A549 (cell line): ENCODE measurements around the gene CD9. TPM values are rescaled to one million over a fixed set of nuclear protein-coding genes. Genes with fewer than 3 reads are reported as not detected.
A peak's percentile ranks its signal among the peaks of the same experiment; 100 is the strongest.

Experiments
- ATAC-seq, 2 experiments: fragments of 200-7000 bp in 1 of 2; fragments of >200 bp in 1 of 2; cut with Nextera tagmentation in 1 of 2; cut with Tn5 transposase in 1 of 2; 3 replicates each; pipeline versions ENCODE4 v1.8.0 to v1.9.1; 2018 to 2020; ENCODE audit warnings: mild to moderate bottlenecking in 1 of 2, moderate library complexity in 1 of 2
- CTCF ChIA-PET: fragments of 300-600 bp; sonication (Branson Sonifier 250); formaldehyde crosslinking; extraction: SDS; loops from one replicate; lab custom pipeline; 2021; ENCODE audit warnings: antibody characterized with exemption, inconsistent platforms; lab: Yijun Ruan, JAX
- POLR2A ChIA-PET: fragments of 350-600 bp; formaldehyde crosslinking; extraction: SDS; loops from one replicate; lab custom pipeline; 2021; ENCODE audit warnings: antibody characterized with exemption, inconsistent platforms; lab: Yijun Ruan, JAX
- DNase-seq, 2 experiments: peaks; one replicate each; pipeline versions ENCODE4 v3.0.0 to v3.0.0-alpha.2; 2011 to 2016; ENCODE audit warnings: low read depth in 1 of 2, low spot score in 1 of 2
- FAIRE-seq: peaks from 2 replicates; lab custom pipeline; 2011; peaks lifted over from hg19 to GRCh38; lab: Jason Lieb, UNC
- H3K27ac ChIP-seq, 2 experiments: fragments of >200 bp; sonication (Bioruptor Twin); formaldehyde crosslinking; 3 replicates each; pipeline ENCODE4 v1.5.1; 2016 to 2017
- H3K4me1 ChIP-seq: fragments of >200 bp; sonication (Bioruptor Twin); formaldehyde crosslinking; 3 replicates; pipeline ENCODE4 v1.6.1; 2016
- H3K4me2 ChIP-seq: fragments of >200 bp; sonication (Bioruptor Twin); formaldehyde crosslinking; 3 replicates; pipeline ENCODE4 v1.6.1; 2016
- H3K4me3 ChIP-seq: fragments of >200 bp; sonication (Bioruptor Twin); formaldehyde crosslinking; 3 replicates; pipeline ENCODE4 v1.5.1; 2016
- H3K9me3 ChIP-seq: fragments of >200 bp; sonication (Bioruptor Twin); formaldehyde crosslinking; 3 replicates; pipeline ENCODE4 v1.6.1; 2016
- CHD4 ChIP-seq: fragments of 200-600 bp; sonication (generic); IDR thresholded peaks from 2 replicates; pipeline ENCODE4 v1.6.1; 2016; ENCODE audit warnings: antibody characterized with exemption, mild to moderate bottlenecking, borderline replicate concordance
- EHMT2 ChIP-seq: fragments of 200-600 bp; sonication (generic); IDR thresholded peaks from 2 replicates; pipeline ENCODE4 v1.6.1; 2016; ENCODE audit warnings: antibody characterized with exemption, low read depth, mild to moderate bottlenecking, moderate library complexity
- ELK1 ChIP-seq: fragments of 150-350 bp; IDR thresholded peaks from 2 replicates; pipeline ENCODE4 v1.6.1; 2014; ENCODE audit warnings: low read depth, mild to moderate bottlenecking, low read length
- EP300 ChIP-seq, 2 experiments: fragments of >200 bp; sonication (Bioruptor Twin); formaldehyde crosslinking; IDR thresholded peaks; 2 replicates in 1 of 2; 3 replicates in 1 of 2; pipeline ENCODE4 v1.6.1; 2016 to 2017
- ESRRA ChIP-seq: fragments of 150-350 bp; IDR thresholded peaks from 2 replicates; pipeline ENCODE4 v1.6.1; 2014; ENCODE audit warnings: mild to moderate bottlenecking, low read length, borderline replicate concordance
- GATA3 ChIP-seq: IDR thresholded peaks from 2 replicates; pipeline ENCODE4 v1.6.1; 2012; ENCODE audit warnings: borderline replicate concordance
- HDAC2 ChIP-seq: fragments of 200-600 bp; sonication (generic); IDR thresholded peaks from 2 replicates; pipeline ENCODE4 v1.6.1; 2016
- HOXB5 ChIP-seq: fragments of 250-450 bp; sonication (Bioruptor Pico); IDR thresholded peaks from 2 replicates; pipeline ENCODE4 v1.5.0; 2020; ENCODE audit warnings: mild to moderate bottlenecking, moderate library complexity
- KDM1A ChIP-seq: fragments of 200-600 bp; sonication (generic); IDR thresholded peaks from 2 replicates; pipeline ENCODE4 v1.6.1; 2016; ENCODE audit warnings: low read depth, mild to moderate bottlenecking
- KDM5A ChIP-seq: fragments of 200-600 bp; sonication (generic); IDR thresholded peaks from 2 replicates; pipeline ENCODE4 v1.6.1; 2016; ENCODE audit warnings: antibody characterized with exemption, mild to moderate bottlenecking
- MAFK ChIP-seq: fragments of 450-650 bp; IDR thresholded peaks from 2 replicates; pipeline ENCODE4 v1.6.1; 2014; ENCODE audit not compliant: partially characterized antibody
- NFE2L2 ChIP-seq: fragments of 150-350 bp; conservative IDR thresholded peaks from 2 replicates; pipeline ENCODE4 v1.6.1; 2014; ENCODE audit warnings: low read length
- POLR2A ChIP-seq: IDR thresholded peaks from 2 replicates; pipeline ENCODE4 v1.6.1; 2012; ENCODE audit warnings: mild to moderate bottlenecking, low read length
- SREBF2 ChIP-seq: fragments of 450-650 bp; IDR thresholded peaks from 2 replicates; pipeline ENCODE4 v1.6.1; 2014; ENCODE audit warnings: mild to moderate bottlenecking, moderate library complexity
- TFCP2L1 ChIP-seq: fragments of 250-450 bp; sonication (Bioruptor Pico); IDR thresholded peaks from 2 replicates; pipeline ENCODE4 v1.5.0; 2021; ENCODE audit warnings: mild to moderate bottlenecking
- ZSCAN20 ChIP-seq: fragments of 250-450 bp; sonication (Bioruptor Pico); IDR thresholded peaks from 2 replicates; pipeline ENCODE4 v1.8.0; 2022; ENCODE audit warnings: mild to moderate bottlenecking, moderate library complexity
- WGBS: methylation state at CpG from one replicate; pipeline ENCODE4 v1.1.6; 2017; ENCODE audit errors: missing lambda C conversion rate; 5-methylcytosine and 5-hydroxymethylcytosine counted together
- polyA plus RNA-seq, 4 experiments: library from polyadenylated mRNA; depleted of rRNA in 3 of 4; stranded (reverse); fragments of >200 nt; fragmentation: RNase III in 1 of 4; extraction: RNeasy Plus Mini Kit Qiagen cat#74134 plus additional on column Dnase treatment in 1 of 4; gene quantifications; 2 replicates in 3 of 4; 3 replicates in 1 of 4; pipeline ENCODE4 v1.2.3, GENCODE V29; 2011 to 2017
- TF ChIP-seq, protein P1 (sequence below): fragments of >200 bp; sonication (Bioruptor Twin); formaldehyde crosslinking; IDR thresholded peaks from 2 replicates; pipeline ENCODE4 v1.6.1; 2016
- TF ChIP-seq, protein P2 (sequence below): IDR thresholded peaks from 2 replicates; pipeline ENCODE4 v1.6.1; 2012; ENCODE audit warnings: low read depth, borderline replicate concordance
- TF ChIP-seq, protein P3 (sequence below): fragments of >200 bp; sonication (Bioruptor Twin); formaldehyde crosslinking; IDR thresholded peaks from 3 replicates; pipeline ENCODE4 v1.6.1; 2016

The CD9 gene
- polyA plus RNA-seq, 2 of the 4 experiments (the other 2 are of a cell fraction): 116 to 185 TPM

GRCh38 chr12:6241495-6241894 is 41.3 kb downstream of the CD9 start:
- CTCF ChIA-PET: interaction anchor here (0.9 to 2.1 kb wide), 4 partner anchors 9 to 37 kb away, joined by 3 to 7 read pairs (median 6); no protein-coding TSS in a partner anchor
- Histone ChIP-seq H3K4me1 (no peaks in the 10 kb centered on the region), H3K9me3 (peaks cover 4% of the 10 kb centered on the region; the same call in 2 of the 3 replicates), H3K4me2 (no peak overlapping the region), H3K4me3 (no peak overlapping the region), H3K27ac (no peak overlapping the region)
- no peak for FAIRE-seq
- no peak; a peak in 1 of 6 replicates for ATAC-seq
- no peak for DNase-seq
- no peak for TF ChIP-seq ELK1
- WGBS: 74% methylated on average over 7 of the region's 7 CpGs
- POLR2A ChIA-PET: no interaction called here

DNA sequence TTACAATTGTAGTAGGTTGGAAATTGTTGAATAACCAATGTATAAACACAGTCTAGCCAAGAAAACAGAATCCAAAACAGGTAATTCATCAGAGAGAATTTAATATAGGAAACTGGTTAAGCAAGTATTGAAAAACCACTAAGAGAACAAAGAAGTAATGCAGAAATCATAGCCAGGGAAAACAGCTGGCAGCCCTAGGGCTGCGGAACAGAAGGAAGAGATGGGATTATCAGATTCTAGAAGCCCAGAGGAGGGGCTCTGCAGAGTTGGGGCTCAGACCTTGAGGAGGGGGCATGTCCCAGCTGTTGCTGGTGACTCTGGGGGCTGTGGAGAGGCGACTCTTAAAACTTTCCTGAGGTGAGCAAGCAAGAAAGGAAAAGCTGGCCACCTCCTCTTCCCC is 49.4 kb downstream of the CD9 start:
- TF ChIP-seq TFCP2L1 (no peak), EP300 (IDR thresholded peaks at IDR 0.05) (no peak), SREBF2 (no peak), EHMT2 (no peak), POLR2A (no peak), NFE2L2 (no peak), HOXB5 (CRISPR knock-in tag) (no peak), KDM1A (no peak), ESRRA (no peak), KDM5A (no peak), CHD4 (no peak), ZSCAN20 (CRISPR knock-in tag) (no peak), GATA3 (no peak), HDAC2 (no peak)
- TF ChIP-seq, protein P1, sequence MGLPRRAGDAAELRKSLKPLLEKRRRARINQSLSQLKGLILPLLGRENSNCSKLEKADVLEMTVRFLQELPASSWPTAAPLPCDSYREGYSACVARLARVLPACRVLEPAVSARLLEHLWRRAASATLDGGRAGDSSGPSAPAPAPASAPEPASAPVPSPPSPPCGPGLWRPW: no peak
- TF ChIP-seq, protein P2, sequence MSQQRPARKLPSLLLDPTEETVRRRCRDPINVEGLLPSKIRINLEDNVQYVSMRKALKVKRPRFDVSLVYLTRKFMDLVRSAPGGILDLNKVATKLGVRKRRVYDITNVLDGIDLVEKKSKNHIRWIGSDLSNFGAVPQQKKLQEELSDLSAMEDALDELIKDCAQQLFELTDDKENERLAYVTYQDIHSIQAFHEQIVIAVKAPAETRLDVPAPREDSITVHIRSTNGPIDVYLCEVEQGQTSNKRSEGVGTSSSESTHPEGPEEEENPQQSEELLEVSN: no peak
- TF ChIP-seq, protein P3, sequence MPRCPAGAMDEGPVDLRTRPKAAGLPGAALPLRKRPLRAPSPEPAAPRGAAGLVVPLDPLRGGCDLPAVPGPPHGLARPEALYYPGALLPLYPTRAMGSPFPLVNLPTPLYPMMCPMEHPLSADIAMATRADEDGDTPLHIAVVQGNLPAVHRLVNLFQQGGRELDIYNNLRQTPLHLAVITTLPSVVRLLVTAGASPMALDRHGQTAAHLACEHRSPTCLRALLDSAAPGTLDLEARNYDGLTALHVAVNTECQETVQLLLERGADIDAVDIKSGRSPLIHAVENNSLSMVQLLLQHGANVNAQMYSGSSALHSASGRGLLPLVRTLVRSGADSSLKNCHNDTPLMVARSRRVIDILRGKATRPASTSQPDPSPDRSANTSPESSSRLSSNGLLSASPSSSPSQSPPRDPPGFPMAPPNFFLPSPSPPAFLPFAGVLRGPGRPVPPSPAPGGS: no peak
- Histone ChIP-seq H3K4me3 (no peak overlapping the region), H3K4me2 (no peak overlapping the region), H3K9me3 (peaks cover 4% of the 10 kb centered on the region; the same call in 2 of the 3 replicates), H3K27ac (no peak overlapping the region), H3K4me1 (no peaks in the 10 kb centered on the region)
- WGBS: 63% methylated on average over 2 of the region's 2 CpGs
- CTCF ChIA-PET: interaction anchor here (1.2 to 6.2 kb wide), 3 partner anchors 8 to 54 kb away, joined by 5 to 25 read pairs (median 8); no protein-coding TSS in a partner anchor
- FAIRE-seq: no peak
- DNase-seq: no peak
- POLR2A ChIA-PET: no interaction called here
- no peak; a peak in 1 of 6 replicates for ATAC-seq

- H3K27ac ChIP-seq: no peak overlapping the region
- ATAC-seq (peak; percentile 26 to 43; a peak in 3 of 6 replicates), FAIRE-seq (no peak), DNase-seq (no peak)
- no peak overlapping the region for H3K4me3 ChIP-seq
- CTCF ChIA-PET: interaction anchor here (1.2 to 6.2 kb wide), 3 partner anchors 9 to 55 kb away, joined by 5 to 25 read pairs (median 8); no protein-coding TSS in a partner anchor
- POLR2A ChIA-PET: no interaction called here
- no peak for TF ChIP-seq MAFK
- no peaks in the 10 kb centered on the region for H3K9me3 ChIP-seq
- no peaks in the 10 kb centered on the region for H3K4me1 ChIP-seq
- 57% methylated on average over 5 of the region's 5 CpGs for WGBS
- no peak overlapping the region for H3K4me2 ChIP-seq
These were observed 50.1 kb downstream of the CD9 start for GRCh38 chr12:6250343-6250742.
